GM12878 (cell line): ENCODE data around the gene TNFRSF11A. TPM values are rescaled to one million over a fixed set of nuclear protein-coding genes. Genes with fewer than 3 reads are reported as not detected.

Source experiments
- ATAC-seq: fragments of 200-7000 bp; cut with Tn5 transposase; 3 replicates; pipeline ENCODE4 v1.9.1; 2020; ENCODE audit warnings: mild to moderate bottlenecking, moderate library complexity
- BruUV-seq: library from RNA; stranded (reverse); fragments of 400-500 nt; replicated peaks from 2 replicates; lab custom pipeline; 2021; lab: Mats Ljungman, UMichigan
- CTCF ChIA-PET: fragments of 300-600 bp; sonication (Branson Sonifier 250); formaldehyde crosslinking; extraction: SDS; loops from one replicate; lab custom pipeline; 2021; ENCODE audit warnings: inconsistent platforms; lab: Yijun Ruan, JAX
- POLR2A ChIA-PET: fragments of 350-600 bp; formaldehyde crosslinking; extraction: SDS; loops from one replicate; lab custom pipeline; 2021; ENCODE audit warnings: inconsistent platforms; lab: Charles Lee
- RAD21 ChIA-PET: fragments of 300-600 bp; sonication (Branson Sonifier 250); formaldehyde crosslinking; loops from one replicate; lab custom pipeline; 2023; ENCODE audit warnings: antibody characterized with exemption; ENCODE audit not compliant: unreplicated experiment; lab: Charles Lee
- SMC1A ChIA-PET: fragments of 300-600 bp; sonication (Branson Sonifier 250); formaldehyde crosslinking; loops from one replicate; lab custom pipeline; 2023; ENCODE audit not compliant: unreplicated experiment, uncharacterized antibody; lab: Charles Lee
- DNase-seq: peaks from one replicate; pipeline ENCODE4 v3.0.0-alpha.2; 2011; ENCODE audit warnings: low read depth, low spot score
- FAIRE-seq: peaks from 3 replicates; lab custom pipeline; 2011; peaks lifted over from hg19 to GRCh38; lab: Jason Lieb, UNC
- H2AFZ ChIP-seq: 2 replicates; pipeline ENCODE4 v1.6.0; 2011; ENCODE audit warnings: low read depth, low read length, control low read depth; ENCODE audit not compliant: control insufficient read depth
- H3K27ac ChIP-seq: 2 replicates; pipeline ENCODE4 v1.5.1; 2011; ENCODE audit warnings: control low read depth; ENCODE audit not compliant: control insufficient read depth, insufficient read depth
- H3K27me3 ChIP-seq, 2 experiments: replicated peaks in 1 of 2; 2 replicates each; pipeline versions ENCODE4 v1.6.0 to v1.6.1; 2011; ENCODE audit warnings: low read length in 1 of 2; ENCODE audit not compliant: control insufficient read depth in 2 of 2, insufficient read depth in 2 of 2
- H3K36me3 ChIP-seq, 2 experiments: 2 replicates each; pipeline ENCODE4 v1.5.1; 2011; ENCODE audit warnings: low read length in 1 of 2; ENCODE audit not compliant: control insufficient read depth in 2 of 2, insufficient read depth in 2 of 2
- H3K4me1 ChIP-seq: 2 replicates; pipeline ENCODE4 v1.6.1; 2011; ENCODE audit warnings: mild to moderate bottlenecking, low read length, moderate library complexity, mixed read lengths; ENCODE audit not compliant: control insufficient read depth, insufficient read depth
- H3K4me2 ChIP-seq: 2 replicates; pipeline ENCODE4 v1.6.0; 2011; ENCODE audit warnings: control low read depth; ENCODE audit not compliant: control insufficient read depth, insufficient read depth
- H3K4me3 ChIP-seq: fragments of 200-600 bp; sonication (generic); 2 replicates; pipeline ENCODE4 v1.5.1; 2016
- H3K79me2 ChIP-seq: 2 replicates; pipeline ENCODE4 v1.6.0; 2011; ENCODE audit warnings: low read length; ENCODE audit not compliant: control insufficient read depth, insufficient read depth
- H3K9ac ChIP-seq: 2 replicates; pipeline ENCODE4 v1.8.0; 2011; ENCODE audit warnings: low read length, control low read depth, mixed read lengths; ENCODE audit not compliant: control insufficient read depth, insufficient read depth
- H3K9me3 ChIP-seq: replicated peaks from 3 replicates; pipeline ENCODE4 v1.5.1; 2011; ENCODE audit warnings: mild to moderate bottlenecking, low read length; ENCODE audit not compliant: control insufficient read depth, insufficient read depth
- H4K20me1 ChIP-seq: 2 replicates; pipeline ENCODE4 v1.6.0; 2011; ENCODE audit not compliant: control insufficient read depth, insufficient read depth
- IRF4 ChIP-seq: IDR thresholded peaks from 2 replicates; pipeline ENCODE4 v1.6.1; 2011; ENCODE audit warnings: low read depth, low read length
- RAD51 ChIP-seq: fragments of 450-650 bp; IDR thresholded peaks from 2 replicates; pipeline ENCODE4 v1.6.1; 2016; ENCODE audit warnings: moderate library complexity, mild to moderate bottlenecking, inconsistent platforms
- SIX5 ChIP-seq: IDR thresholded peaks from 2 replicates; pipeline ENCODE4 v1.6.1; 2011; ENCODE audit warnings: mild to moderate bottlenecking, low read depth, low read length, moderate library complexity; ENCODE audit not compliant: severe bottlenecking
- WRNIP1 ChIP-seq: IDR thresholded peaks from 2 replicates; pipeline ENCODE4 v1.6.1; 2011; ENCODE audit warnings: low read depth, low read length, improper control_type of control experiment, borderline replicate concordance
- WGBS: methylation state at CpG from one replicate; pipeline ENCODE4 v1.1.6; 2016; ENCODE audit warnings: low lambda C conversion rate; ENCODE audit not compliant: insufficient replicate concordance, insufficient coverage; ENCODE audit errors: missing lambda C conversion rate; 5-methylcytosine and 5-hydroxymethylcytosine counted together
- in situ Hi-C: fragments of 300-500 bp; cut with MboI; formaldehyde crosslinking; loops from 9 replicates; pipeline ENCODE4 v1.14.3; 2018; ENCODE audit warnings: mixed read lengths
- intact Hi-C: fragments of 100-400 bp; cut with micrococcal nuclease; formaldehyde crosslinking; loops from one replicate; pipeline ENCODE4 v1.14.2; 2022; ENCODE audit not compliant: unreplicated experiment
- polyA plus RNA-seq, 11 experiments: library from polyadenylated mRNA; depleted of rRNA in 4 of 11; unstranded in 6 of 11; stranded (reverse) in 5 of 11; fragments of >200 nt; fragmentation: Nextera tagmentation in 4 of 11; fragmentation: Illumina TruSeq in 1 of 11; extraction: Ambion mirVana in 4 of 11; extraction: Trizol in 1 of 11; gene quantifications; 1 replicate in 1 of 11; 2 replicates in 10 of 11; pipeline versions ENCODE4 v1.2.1 to v1.2.3, GENCODE V29; 2011 to 2016; ENCODE audit warnings: inconsistent platforms in 2 of 11, missing spikeins in 2 of 11, low read depth in 1 of 11
- total RNA-seq, 4 experiments: library from RNA; depleted of rRNA in 3 of 4; stranded (reverse); fragments of >200 nt in 3 of 4; fragmentation: Illumina TruSeq in 1 of 4; extraction: Trizol in 1 of 4; gene quantifications; 2 replicates each; pipeline versions ENCODE4 v1.2.1 to v1.2.3, GENCODE V29; 2013 to 2021
- TF ChIP-seq, protein P1 (sequence below): fragments of 450-650 bp; IDR thresholded peaks from 2 replicates; pipeline ENCODE4 v1.6.1; 2016; ENCODE audit warnings: mild to moderate bottlenecking
- TF ChIP-seq, protein P2 (sequence below): fragments of 450-650 bp; IDR thresholded peaks from 2 replicates; pipeline ENCODE4 v1.6.1; 2017; ENCODE audit warnings: mild to moderate bottlenecking
- TF ChIP-seq, protein P3 (sequence below): fragments of 450-650 bp; IDR thresholded peaks from 2 replicates; pipeline ENCODE4 v1.6.1; 2017; ENCODE audit warnings: mild to moderate bottlenecking, moderate library complexity
- TF ChIP-seq, protein P4 (sequence below): fragments of 450-650 bp; IDR thresholded peaks from 2 replicates; pipeline ENCODE4 v1.6.1; 2016; ENCODE audit warnings: mild to moderate bottlenecking, moderate library complexity, borderline replicate concordance
- TF ChIP-seq, protein P5 (sequence below): IDR thresholded peaks from 2 replicates; pipeline ENCODE4 v1.6.1; 2012; ENCODE audit warnings: low read depth, low read length, improper control_type of control experiment

TNFRSF11A gene
- total and polyA plus RNA-seq, 10 of the 15 experiments (the other 5 are each of a cell fraction or from before 2014, with no cell fraction given), result 0.07 to 4.0 (median 0.23) TPM

DNA sequence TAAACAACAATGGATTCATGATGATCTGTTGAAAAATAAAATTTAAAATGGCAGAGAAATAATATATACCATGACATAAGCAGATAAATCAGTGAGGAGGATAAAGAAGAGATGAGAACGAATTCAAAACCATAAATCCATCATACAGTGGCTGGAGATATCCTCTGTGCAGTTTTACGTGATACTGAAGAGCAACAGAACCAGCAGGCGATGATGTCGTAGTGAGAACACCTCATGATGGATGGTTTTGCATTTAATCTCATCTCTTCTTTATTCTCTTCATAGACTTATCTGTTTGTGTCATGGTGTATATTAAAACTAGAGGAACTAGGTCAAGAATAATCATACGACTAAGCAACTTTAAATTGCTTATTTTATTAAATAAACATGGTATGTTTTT, 56.3 kb downstream of the TNFRSF11A start (continued):
- TF ChIP-seq, protein P1, sequence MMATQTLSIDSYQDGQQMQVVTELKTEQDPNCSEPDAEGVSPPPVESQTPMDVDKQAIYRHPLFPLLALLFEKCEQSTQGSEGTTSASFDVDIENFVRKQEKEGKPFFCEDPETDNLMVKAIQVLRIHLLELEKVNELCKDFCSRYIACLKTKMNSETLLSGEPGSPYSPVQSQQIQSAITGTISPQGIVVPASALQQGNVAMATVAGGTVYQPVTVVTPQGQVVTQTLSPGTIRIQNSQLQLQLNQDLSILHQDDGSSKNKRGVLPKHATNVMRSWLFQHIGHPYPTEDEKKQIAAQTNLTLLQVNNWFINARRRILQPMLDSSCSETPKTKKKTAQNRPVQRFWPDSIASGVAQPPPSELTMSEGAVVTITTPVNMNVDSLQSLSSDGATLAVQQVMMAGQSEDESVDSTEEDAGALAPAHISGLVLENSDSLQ, result no peak

DNA sequence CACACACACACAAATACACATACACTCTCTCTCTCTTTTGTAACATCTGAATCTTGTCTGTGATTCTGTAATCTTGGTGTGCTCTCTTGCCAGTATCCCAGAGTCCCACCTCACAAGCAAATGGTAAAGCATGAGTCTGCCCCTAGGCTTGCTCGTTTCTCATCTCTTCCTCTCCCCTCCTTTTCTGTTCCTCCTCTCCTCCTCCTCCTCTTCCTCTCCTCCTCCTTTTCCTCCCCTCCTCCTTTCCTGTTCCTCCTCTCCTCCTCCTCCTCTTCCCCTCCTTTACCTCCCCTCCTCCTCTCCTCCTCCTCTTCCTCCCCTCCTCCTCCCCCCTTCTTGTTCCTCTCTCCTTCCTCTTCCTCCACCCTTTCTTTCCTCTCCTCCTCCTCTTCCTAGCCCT, 59.0 kb downstream of the TNFRSF11A start:
- Histone ChIP-seq H3K4me2 (no peak overlapping the region), H3K4me3 (no peak overlapping the region), H3K27ac (no peak overlapping the region), H2AFZ (no peak overlapping the region), H3K9me3 (no peaks in the 10 kb centered on the region), H4K20me1 (no peaks in the 10 kb centered on the region), H3K79me2 (no peaks in the 10 kb centered on the region), H3K27me3 (no peaks in the 10 kb centered on the region), H3K9ac (no peak overlapping the region), H3K4me1 (no peaks in the 10 kb centered on the region), H3K36me3 (no peaks in the 10 kb centered on the region; a peak in 1 of 4 replicates)
- ATAC-seq, result no peak
- no peak for DNase-seq
- in situ Hi-C loops, result no loop called here
- intact Hi-C loops, result no loop called here
- ChIA-PET RAD21 (no interaction called here), POLR2A (no interaction called here), CTCF (interaction anchor here (0.7 kb wide), 1 partner anchor 12 kb away, joined by 3 read pairs; no protein-coding TSS in a partner anchor), SMC1A (no interaction called here)
- no peak for FAIRE-seq
- no TSS peak for BruUV-seq
- 0% methylated on average over 1 of the region's 1 CpG for WGBS
- no peak for TF ChIP-seq RAD51
- TF ChIP-seq, protein P2, sequence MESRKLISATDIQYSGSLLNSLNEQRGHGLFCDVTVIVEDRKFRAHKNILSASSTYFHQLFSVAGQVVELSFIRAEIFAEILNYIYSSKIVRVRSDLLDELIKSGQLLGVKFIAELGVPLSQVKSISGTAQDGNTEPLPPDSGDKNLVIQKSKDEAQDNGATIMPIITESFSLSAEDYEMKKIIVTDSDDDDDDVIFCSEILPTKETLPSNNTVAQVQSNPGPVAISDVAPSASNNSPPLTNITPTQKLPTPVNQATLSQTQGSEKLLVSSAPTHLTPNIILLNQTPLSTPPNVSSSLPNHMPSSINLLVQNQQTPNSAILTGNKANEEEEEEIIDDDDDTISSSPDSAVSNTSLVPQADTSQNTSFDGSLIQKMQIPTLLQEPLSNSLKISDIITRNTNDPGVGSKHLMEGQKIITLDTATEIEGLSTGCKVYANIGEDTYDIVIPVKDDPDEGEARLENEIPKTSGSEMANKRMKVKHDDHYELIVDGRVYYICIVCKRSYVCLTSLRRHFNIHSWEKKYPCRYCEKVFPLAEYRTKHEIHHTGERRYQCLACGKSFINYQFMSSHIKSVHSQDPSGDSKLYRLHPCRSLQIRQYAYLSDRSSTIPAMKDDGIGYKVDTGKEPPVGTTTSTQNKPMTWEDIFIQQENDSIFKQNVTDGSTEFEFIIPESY, result no peak
- TF ChIP-seq SIX5, result no peak
- TF ChIP-seq WRNIP1, result no peak
- TF ChIP-seq, protein P3, sequence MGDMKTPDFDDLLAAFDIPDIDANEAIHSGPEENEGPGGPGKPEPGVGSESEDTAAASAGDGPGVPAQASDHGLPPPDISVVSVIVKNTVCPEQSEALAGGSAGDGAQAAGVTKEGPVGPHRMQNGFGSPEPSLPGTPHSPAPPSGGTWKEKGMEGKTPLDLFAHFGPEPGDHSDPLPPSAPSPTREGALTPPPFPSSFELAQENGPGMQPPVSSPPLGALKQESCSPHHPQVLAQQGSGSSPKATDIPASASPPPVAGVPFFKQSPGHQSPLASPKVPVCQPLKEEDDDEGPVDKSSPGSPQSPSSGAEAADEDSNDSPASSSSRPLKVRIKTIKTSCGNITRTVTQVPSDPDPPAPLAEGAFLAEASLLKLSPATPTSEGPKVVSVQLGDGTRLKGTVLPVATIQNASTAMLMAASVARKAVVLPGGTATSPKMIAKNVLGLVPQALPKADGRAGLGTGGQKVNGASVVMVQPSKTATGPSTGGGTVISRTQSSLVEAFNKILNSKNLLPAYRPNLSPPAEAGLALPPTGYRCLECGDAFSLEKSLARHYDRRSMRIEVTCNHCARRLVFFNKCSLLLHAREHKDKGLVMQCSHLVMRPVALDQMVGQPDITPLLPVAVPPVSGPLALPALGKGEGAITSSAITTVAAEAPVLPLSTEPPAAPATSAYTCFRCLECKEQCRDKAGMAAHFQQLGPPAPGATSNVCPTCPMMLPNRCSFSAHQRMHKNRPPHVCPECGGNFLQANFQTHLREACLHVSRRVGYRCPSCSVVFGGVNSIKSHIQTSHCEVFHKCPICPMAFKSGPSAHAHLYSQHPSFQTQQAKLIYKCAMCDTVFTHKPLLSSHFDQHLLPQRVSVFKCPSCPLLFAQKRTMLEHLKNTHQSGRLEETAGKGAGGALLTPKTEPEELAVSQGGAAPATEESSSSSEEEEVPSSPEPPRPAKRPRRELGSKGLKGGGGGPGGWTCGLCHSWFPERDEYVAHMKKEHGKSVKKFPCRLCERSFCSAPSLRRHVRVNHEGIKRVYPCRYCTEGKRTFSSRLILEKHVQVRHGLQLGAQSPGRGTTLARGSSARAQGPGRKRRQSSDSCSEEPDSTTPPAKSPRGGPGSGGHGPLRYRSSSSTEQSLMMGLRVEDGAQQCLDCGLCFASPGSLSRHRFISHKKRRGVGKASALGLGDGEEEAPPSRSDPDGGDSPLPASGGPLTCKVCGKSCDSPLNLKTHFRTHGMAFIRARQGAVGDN, result no peak
- TF ChIP-seq IRF4, result no peak
- TF ChIP-seq, protein P4, sequence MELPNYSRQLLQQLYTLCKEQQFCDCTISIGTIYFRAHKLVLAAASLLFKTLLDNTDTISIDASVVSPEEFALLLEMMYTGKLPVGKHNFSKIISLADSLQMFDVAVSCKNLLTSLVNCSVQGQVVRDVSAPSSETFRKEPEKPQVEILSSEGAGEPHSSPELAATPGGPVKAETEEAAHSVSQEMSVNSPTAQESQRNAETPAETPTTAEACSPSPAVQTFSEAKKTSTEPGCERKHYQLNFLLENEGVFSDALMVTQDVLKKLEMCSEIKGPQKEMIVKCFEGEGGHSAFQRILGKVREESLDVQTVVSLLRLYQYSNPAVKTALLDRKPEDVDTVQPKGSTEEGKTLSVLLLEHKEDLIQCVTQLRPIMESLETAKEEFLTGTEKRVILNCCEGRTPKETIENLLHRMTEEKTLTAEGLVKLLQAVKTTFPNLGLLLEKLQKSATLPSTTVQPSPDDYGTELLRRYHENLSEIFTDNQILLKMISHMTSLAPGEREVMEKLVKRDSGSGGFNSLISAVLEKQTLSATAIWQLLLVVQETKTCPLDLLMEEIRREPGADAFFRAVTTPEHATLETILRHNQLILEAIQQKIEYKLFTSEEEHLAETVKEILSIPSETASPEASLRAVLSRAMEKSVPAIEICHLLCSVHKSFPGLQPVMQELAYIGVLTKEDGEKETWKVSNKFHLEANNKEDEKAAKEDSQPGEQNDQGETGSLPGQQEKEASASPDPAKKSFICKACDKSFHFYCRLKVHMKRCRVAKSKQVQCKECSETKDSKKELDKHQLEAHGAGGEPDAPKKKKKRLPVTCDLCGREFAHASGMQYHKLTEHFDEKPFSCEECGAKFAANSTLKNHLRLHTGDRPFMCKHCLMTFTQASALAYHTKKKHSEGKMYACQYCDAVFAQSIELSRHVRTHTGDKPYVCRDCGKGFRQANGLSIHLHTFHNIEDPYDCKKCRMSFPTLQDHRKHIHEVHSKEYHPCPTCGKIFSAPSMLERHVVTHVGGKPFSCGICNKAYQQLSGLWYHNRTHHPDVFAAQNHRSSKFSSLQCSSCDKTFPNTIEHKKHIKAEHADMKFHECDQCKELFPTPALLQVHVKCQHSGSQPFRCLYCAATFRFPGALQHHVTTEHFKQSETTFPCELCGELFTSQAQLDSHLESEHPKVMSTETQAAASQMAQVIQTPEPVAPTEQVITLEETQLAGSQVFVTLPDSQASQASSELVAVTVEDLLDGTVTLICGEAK, result no peak
- TF ChIP-seq, protein P5, sequence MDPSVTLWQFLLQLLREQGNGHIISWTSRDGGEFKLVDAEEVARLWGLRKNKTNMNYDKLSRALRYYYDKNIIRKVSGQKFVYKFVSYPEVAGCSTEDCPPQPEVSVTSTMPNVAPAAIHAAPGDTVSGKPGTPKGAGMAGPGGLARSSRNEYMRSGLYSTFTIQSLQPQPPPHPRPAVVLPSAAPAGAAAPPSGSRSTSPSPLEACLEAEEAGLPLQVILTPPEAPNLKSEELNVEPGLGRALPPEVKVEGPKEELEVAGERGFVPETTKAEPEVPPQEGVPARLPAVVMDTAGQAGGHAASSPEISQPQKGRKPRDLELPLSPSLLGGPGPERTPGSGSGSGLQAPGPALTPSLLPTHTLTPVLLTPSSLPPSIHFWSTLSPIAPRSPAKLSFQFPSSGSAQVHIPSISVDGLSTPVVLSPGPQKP, result no peak
